MM.1S (cell line): ENCODE measurements around the gene VAV2.

Experiments
- DNase-seq: peaks from one replicate; pipeline ENCODE4 v3.0.0-alpha.2; 2015
- H2AFZ ChIP-seq: fragments of 300-600 bp; sonication (generic); 2 replicates; pipeline ENCODE4 v1.6.0; 2016; ENCODE audit warnings: antibody characterized with exemption, low read length
- H3F3A ChIP-seq: fragments of 300-600 bp; sonication (generic); 2 replicates; pipeline ENCODE4 v1.6.1; 2016; ENCODE audit warnings: mild to moderate bottlenecking, antibody characterized with exemption, low read length, moderate library complexity, mixed read lengths; ENCODE audit not compliant: insufficient read depth
- H3K27ac ChIP-seq: fragments of 300-600 bp; sonication (generic); 2 replicates; pipeline ENCODE4 v1.5.1; 2016; ENCODE audit warnings: mild to moderate bottlenecking, low read length
- H3K27me3 ChIP-seq: fragments of 300-600 bp; sonication (generic); replicated peaks from 2 replicates; pipeline ENCODE4 v1.6.0; 2016; ENCODE audit warnings: low read length; ENCODE audit not compliant: insufficient read depth
- H3K36me3 ChIP-seq: fragments of 300-600 bp; sonication (generic); replicated peaks from 2 replicates; pipeline ENCODE4 v1.6.1; 2016; ENCODE audit warnings: mild to moderate bottlenecking, low read length, mixed read lengths; ENCODE audit not compliant: insufficient read depth
- H3K4me1 ChIP-seq: fragments of 300-600 bp; sonication (generic); 2 replicates; pipeline ENCODE4 v1.6.1; 2016; ENCODE audit warnings: low read length, mixed read lengths
- H3K4me2 ChIP-seq: fragments of 300-600 bp; sonication (generic); 2 replicates; pipeline ENCODE4 v1.6.0; 2016; ENCODE audit warnings: low read depth, low read length
- H3K4me3 ChIP-seq: fragments of 300-600 bp; sonication (generic); 2 replicates; pipeline ENCODE4 v1.5.1; 2016; ENCODE audit warnings: low read length, mixed read lengths
- H3K79me2 ChIP-seq: fragments of 300-600 bp; sonication (generic); 2 replicates; pipeline ENCODE4 v1.6.1; 2016; ENCODE audit warnings: mixed run types, low read length, mixed read lengths
- H3K9ac ChIP-seq: fragments of 300-600 bp; sonication (generic); 2 replicates; pipeline ENCODE4 v1.6.1; 2016; ENCODE audit warnings: low read length, mixed read lengths
- H3K9me2 ChIP-seq: fragments of 300-600 bp; sonication (generic); replicated peaks from 2 replicates; pipeline ENCODE4 v1.6.1; 2016; ENCODE audit warnings: mild to moderate bottlenecking, low read length, mixed read lengths; ENCODE audit not compliant: insufficient read depth
- H3K9me3 ChIP-seq: fragments of 300-600 bp; sonication (generic); replicated peaks from 2 replicates; pipeline ENCODE4 v1.6.1; 2016; ENCODE audit warnings: mild to moderate bottlenecking, low read length, mixed read lengths; ENCODE audit not compliant: insufficient read depth
- H4K20me1 ChIP-seq: fragments of 300-600 bp; sonication (generic); 2 replicates; pipeline ENCODE4 v1.6.1; 2016; ENCODE audit warnings: mild to moderate bottlenecking, low read length, moderate library complexity, mixed read lengths; ENCODE audit not compliant: insufficient read depth
- CTCF ChIP-seq: fragments of 300-600 bp; sonication (generic); IDR thresholded peaks from 2 replicates; pipeline ENCODE4 v1.5.1; 2016; ENCODE audit warnings: antibody characterized with exemption, low read length, mixed read lengths
- EZH2 ChIP-seq: fragments of 300-600 bp; sonication (generic); optimal IDR thresholded peaks from 2 replicates; pipeline ENCODE3; 2017; ENCODE audit warnings: low read depth, mild to moderate bottlenecking, antibody characterized with exemption, low read length, mixed read lengths
- EZH2phosphoT487 ChIP-seq: fragments of 300-600 bp; sonication (generic); IDR thresholded peaks from 2 replicates; pipeline ENCODE4 v1.6.1; 2018; ENCODE audit warnings: antibody characterized with exemption, low read length

The VAV2 gene

GRCh38 chr9:133938753-133939152 is 53.4 kb downstream of the VAV2 start:
- no peak for DNase-seq
- H3K9ac ChIP-seq, result no peak overlapping the region
- no peaks in the 10 kb centered on the region for H3K9me2 ChIP-seq
- H3K27ac ChIP-seq, result no peak overlapping the region
- no peaks in the 10 kb centered on the region for H3F3A ChIP-seq
- H3K4me2 ChIP-seq, result no peak overlapping the region
- H3K27me3 ChIP-seq, result peaks cover 16% of the 10 kb centered on the region
- H2AFZ ChIP-seq, result no peak overlapping the region
- H3K79me2 ChIP-seq, result no peaks in the 10 kb centered on the region
- H3K9me3 ChIP-seq, result no peaks in the 10 kb centered on the region
- no peaks in the 10 kb centered on the region for H3K4me1 ChIP-seq
- H4K20me1 ChIP-seq, result no peaks in the 10 kb centered on the region
- H3K4me3 ChIP-seq, result no peak overlapping the region
- H3K36me3 ChIP-seq, result no peaks in the 10 kb centered on the region
- TF ChIP-seq EZH2phosphoT487 (no peak), CTCF (no peak), EZH2 (no peak)

GRCh38 chr9:133938086-133938485 is 54.0 kb downstream of the VAV2 start:
- no peak for DNase-seq
- Histone ChIP-seq H3K4me3 (no peak overlapping the region), H3K9me2 (no peaks in the 10 kb centered on the region), H3K79me2 (no peaks in the 10 kb centered on the region), H3K27me3 (peaks cover 16% of the 10 kb centered on the region), H3K36me3 (no peaks in the 10 kb centered on the region), H3K9ac (no peak overlapping the region), H3K27ac (no peak overlapping the region), H3K4me1 (no peaks in the 10 kb centered on the region), H4K20me1 (no peaks in the 10 kb centered on the region), H3F3A (no peaks in the 10 kb centered on the region), H3K9me3 (no peaks in the 10 kb centered on the region), H2AFZ (no peak overlapping the region), H3K4me2 (no peak overlapping the region)
- TF ChIP-seq EZH2phosphoT487 (no peak), EZH2 (no peak), CTCF (no peak)

- H3K9me3 ChIP-seq, result no peaks in the 10 kb centered on the region
- H3F3A ChIP-seq, result no peaks in the 10 kb centered on the region
- H3K27ac ChIP-seq, result no peak overlapping the region
- H3K36me3 ChIP-seq, result no peaks in the 10 kb centered on the region
- no peak overlapping the region for H3K4me2 ChIP-seq
- no peaks in the 10 kb centered on the region for H3K4me1 ChIP-seq
- TF ChIP-seq EZH2, result no peak
- no peak for TF ChIP-seq CTCF
- no peak for TF ChIP-seq EZH2phosphoT487
- no peak overlapping the region for H3K4me3 ChIP-seq
- no peaks in the 10 kb centered on the region for H4K20me1 ChIP-seq
- peaks cover 18% of the 10 kb centered on the region for H3K27me3 ChIP-seq
- H3K9me2 ChIP-seq, result no peaks in the 10 kb centered on the region
- H2AFZ ChIP-seq, result no peak overlapping the region
- no peaks in the 10 kb centered on the region for H3K79me2 ChIP-seq
- no peak for DNase-seq
- H3K9ac ChIP-seq, result no peak overlapping the region
Observed at GRCh38 chr9:133937120-133937519, 55.0 kb downstream of the VAV2 start.
